Activated T-cell treated with anti-CD3 and anti-CD28 coated beads for 24 hours (primary cell): ENCODE results near the gene AMER1.
A peak's percentile ranks its signal among the peaks of the same experiment; 100 is the strongest.
"Not testable (repeated sequence)": the region's sequence is repeated elsewhere in the genome, so short reads cannot be mapped to it uniquely, and the experiment has no call there.

Experiments used
- DNase-seq: peaks from one replicate; pipeline ENCODE4 v3.0.0-alpha.2; 2020; ENCODE audit warnings: low read depth

AMER1 gene

DNA sequence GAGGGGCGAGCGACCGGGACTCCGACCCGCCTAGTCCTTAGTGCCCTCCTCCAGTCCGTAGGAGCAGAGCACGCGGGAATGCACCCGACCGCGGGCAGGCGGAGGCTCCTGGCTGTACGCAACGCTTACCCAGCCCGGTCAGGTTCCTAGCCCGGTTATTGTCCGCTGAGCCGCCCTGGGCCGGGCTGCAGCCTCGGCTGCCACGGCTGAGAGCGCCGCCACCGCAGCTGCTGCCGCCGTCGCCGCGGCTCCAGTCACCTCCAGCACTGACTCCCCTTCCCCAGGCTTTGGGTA lies at the start of gene AMER1:
Gene AMER1, minus strand, starts transcription at position 268 of the 294 bp plus-strand sequence. CDS start 12,422 bp downstream, outside the sequence.
- no peak for DNase-seq

DNA sequence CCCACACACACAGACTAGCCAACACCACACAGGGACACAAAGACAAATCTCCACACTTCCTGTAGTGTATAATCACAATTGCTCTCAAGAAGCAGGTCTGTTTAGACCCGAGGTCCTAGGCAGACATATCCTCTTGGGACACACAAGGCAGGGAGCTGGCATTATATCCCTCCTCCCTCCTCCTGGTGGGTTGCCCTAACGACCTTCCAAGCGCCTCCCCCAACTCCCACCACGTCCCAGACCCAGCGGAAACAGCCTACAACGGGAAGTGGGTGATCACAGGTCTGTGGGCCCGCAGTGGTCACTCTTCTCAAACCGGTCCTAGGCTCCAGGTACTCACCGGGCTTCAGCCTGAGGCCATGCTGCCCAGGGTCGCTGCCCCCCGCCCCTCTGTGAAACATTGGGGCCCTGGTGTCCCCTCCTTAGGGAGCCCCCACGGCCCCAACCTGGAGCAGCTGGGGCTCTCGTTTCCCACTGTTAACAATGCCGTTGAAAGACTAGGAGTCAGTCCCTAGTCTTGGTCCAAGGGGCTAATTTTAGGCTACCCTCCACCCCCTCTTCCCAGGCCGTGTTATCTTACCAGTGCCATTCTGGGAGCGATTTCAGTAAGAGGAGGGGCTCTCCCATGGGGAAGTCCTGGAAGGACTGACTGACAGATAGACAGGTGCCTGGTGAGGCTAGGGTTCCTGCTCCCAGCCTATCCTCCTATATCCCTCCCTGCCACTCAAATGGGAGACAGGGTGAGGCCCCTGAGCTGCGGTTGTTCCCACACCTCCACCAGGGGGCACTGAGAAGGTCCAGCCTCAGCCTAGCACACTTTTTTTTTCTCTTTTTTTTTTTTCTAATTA lies 24.8 kb upstream of the AMER1 start, which contains the start of gene ASB12:
Gene ASB12, minus strand, starts transcription at position 485 of the 848 bp plus-strand sequence. CDS start 4,957 bp downstream, outside the sequence.
- no peak for DNase-seq

DNA sequence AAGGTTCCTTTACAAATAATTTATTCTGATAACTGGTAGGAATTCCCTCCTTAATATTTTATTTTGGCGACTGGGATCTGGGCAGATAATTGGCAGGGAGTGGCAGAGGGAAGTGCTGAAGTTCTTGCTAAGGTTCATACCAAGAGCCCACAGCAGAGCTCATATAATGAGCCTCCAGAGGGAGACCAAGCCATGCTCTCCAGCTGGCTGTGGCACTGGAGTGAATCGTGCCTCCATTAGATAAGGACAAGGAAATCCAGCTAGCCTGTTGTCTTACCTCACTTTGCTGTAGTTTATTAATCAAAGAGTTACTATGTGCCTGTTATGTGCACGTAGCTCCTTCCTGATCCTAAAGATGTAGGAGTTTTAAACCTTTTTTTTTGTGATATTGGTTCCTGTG lies 23.6 kb upstream of the AMER1 start:
- no peak for DNase-seq

DNA sequence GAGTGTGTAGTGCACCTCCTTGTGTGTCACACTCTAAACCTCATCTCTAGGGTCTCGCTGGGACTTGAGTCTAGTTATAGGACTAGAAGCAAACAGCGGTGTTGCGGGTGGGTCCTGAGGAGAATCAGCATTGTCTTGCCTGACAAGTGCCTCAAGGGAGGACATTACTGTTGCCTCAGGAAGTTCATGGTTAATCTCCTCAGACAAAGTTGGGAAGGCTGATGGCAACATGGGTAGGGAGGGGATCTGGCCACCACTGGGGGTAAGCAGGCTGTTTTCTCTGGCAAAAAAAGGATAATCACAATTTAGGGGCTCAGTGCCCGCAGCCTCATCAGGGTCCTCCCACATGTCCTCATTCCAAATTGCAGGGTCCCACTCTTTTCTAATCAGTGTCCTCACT lies 12.5 kb upstream of the AMER1 start:
- no peak for DNase-seq

DNA sequence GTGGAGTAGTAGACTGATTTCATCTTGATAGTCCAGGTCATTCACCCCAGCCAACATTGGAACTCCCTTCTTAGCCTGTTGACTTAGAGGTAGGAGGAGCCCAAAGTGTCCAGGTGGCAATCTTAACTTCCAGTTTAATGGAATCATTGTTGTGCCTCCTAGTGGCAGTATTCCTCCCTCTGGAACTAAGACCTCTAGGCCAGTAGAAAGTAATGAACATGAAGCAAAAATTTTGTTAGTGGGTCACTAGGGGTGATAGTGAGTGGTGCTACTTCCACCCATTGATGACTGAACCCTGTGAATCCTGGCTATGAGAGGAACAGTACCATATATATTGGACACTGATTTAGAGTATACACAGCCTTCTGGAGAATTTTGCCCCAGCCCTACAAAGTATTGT lies 8.5 kb upstream of the AMER1 start:
- not testable (repeated sequence) for DNase-seq

DNA sequence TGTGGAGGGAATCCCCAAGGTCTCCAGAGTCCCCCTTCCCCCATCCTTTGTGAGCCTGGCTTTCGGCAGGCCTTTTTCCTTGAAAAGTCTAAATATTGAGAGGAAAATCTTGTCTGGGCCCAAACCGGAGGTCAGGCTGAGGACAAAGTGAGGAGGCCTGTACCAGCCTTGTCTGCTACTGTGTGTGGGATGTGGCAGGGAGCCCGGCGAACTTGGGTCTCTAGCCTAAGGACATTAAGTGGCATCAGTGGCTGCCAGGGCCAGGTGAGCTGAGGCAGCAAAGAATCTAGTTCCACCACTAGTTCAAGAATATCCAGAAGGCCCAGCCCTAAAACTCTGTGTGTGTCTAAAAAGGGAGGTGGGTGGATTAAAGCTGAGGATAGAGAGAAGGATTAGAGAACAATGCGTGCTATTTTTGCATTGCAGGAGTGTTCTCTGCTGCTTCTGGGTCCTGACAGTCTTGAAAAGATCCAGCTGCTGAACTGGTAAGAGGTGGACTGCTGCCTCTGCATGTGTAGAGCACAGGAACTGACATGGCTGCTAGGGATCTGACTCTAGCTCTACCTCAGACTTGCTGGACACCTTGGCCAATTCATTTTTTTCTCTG lies 1.2 kb upstream of the AMER1 start:
- no peak for DNase-seq

DNA sequence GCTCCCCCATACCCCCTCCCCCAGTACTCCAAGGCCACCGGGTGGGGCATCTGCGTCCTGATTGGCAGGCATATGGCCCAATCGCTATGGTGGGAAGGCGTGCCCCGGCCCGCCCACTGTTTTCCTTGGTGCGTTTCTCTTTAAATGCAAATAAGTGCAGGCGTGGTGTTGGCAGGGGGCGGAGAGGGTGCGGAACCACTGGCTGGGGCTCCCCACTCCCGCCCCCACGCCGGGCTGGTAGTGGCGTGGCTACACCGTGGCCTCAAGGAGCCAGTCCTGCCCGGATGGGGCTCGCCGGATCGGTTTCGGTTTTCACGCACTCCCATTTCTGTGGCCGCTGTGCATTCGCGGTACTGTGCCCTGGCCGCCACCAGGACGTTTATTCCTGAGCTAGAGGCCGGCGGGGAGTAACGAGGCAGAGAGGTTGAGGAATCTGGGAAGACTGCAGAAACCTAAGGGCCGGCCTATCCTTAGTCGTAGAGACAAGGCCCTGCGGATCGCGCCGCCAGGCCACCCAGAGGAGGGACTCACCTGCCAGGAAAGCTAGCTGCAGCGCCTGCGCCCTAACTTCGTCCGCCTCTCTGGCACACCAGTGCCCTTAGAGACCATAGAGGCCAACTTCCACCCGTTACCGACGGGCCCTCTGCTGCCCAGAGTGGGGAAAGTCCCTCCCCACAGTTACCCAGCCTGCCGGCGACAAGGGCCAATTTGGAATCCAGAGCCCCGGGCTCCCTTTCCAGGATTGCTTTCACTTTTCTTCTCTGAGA lies 410 bp upstream of the AMER1 start:
- DNase-seq = peak; percentile 80

DNA sequence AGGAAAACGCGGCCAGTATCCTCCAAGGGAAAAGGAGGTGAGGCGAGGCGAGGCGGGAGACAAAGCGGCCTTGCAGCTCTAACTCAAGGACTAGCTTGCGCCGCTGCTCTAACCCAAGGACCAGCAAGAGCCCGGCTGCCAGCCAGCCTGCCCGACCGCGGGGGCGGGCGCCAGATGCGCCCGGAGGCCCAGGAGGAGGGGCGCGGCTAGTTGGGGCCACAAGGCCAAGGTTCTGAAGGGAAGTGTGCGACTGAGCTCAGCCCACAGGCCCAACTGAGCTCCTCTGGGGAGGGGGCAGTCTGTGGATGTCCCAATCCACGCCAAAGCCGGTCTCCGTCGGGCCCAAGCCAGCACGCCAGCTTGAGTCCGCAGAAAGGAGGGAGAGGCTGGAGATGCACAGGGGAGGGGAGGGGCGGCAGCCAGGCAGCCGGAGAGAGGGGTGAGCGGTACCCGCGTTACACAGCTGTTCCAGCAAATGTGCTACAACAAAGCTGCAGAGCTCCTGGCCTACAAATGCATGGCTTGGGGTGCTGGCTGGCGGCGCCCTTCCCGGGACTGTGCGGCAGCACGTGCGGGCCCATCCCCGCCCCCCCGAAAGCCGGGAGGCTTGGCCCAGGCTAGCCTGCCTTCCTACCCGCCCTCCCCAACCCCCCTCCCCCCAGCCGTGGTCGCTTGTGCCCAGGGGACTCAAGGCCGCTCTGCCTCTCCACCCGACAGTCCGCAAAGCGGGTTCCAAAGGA lies 637 bp downstream of the AMER1 start:
- peak; percentile 2 for DNase-seq

DNA sequence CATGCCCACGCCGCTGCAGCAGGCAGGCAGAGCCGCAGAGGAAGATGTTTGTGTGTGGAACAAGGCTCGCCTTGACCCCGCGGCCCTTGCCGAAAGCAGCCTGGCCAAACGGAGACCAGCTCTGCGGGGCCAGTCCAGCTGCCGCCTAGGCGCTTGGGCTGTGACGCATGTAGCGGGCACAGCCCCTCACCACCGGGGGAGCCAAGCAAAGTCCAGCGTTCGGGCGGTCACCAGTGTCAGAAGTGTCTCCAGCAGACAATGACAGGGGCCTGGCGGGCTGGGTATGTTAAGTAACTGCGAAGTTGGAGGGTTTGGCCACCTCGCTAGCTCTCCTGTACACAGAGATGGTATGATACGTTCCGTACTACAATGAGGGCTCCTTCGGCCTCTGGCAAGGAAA lies 1.3 kb downstream of the AMER1 start:
- DNase-seq = no peak

DNA sequence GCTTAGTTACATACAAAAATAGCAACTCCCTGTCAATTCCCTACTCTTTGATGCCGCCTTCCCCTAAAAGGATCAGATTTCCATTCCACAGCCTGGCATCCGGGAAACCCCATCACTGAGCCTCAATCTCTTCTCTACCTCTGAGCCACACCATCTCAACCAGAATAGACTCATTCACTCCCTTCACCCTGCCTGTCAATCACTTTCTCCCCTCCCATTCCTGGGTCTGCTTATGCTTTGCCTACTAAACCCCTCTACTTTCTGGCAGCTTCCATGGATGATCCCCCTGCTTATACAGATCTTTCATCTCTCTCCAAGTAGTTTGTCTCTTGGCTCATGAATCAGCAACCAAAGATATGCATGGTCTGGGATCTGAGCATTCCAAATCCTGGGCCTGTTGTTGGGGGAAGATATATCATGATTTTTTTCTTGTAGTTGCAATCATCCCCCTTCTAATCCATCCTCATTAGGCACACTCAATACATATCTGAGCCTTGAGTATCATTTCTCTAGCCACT lies 2.6 kb downstream of the AMER1 start:
- DNase-seq = no peak

DNA sequence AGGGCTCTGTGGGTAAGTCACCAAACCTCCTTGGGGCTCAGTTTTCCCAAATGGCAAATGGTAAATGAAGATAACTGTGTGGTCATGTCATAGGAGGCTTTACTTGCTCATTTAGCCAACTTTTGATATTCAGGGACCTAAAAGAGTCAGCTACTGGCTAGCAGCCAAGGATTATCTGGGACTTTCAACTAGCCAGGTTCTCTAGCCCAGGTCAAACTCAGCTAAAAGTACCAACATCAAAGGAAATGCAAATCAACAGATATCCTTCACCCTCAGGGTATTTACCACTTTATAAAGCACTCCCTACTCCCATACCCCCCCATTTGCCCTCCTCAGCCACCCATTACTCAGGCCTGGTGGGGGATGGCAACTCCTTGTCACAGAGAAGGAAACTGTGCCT lies 7.5 kb downstream of the AMER1 start:
- no peak for DNase-seq

DNA sequence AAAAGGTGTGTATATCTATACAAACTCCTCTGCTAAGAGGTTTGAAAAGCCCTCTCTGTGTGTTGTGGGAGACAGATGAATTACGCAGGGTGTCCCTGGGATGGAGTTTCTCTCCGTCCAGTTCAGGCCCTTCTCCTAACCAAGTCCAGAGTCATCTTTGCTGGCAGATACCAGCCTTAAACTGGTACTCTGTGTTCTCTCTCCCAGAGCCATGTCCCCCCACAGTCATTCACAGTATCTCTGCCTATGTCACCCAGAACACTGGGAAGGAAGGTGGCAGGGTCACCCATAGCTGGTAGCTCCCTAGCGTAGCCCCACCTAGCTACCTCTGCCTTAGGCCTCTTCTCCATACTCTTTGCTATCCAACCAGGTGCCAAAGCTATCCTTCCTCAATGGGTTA lies 8.9 kb downstream of the AMER1 start:
- DNase-seq = no peak

DNA sequence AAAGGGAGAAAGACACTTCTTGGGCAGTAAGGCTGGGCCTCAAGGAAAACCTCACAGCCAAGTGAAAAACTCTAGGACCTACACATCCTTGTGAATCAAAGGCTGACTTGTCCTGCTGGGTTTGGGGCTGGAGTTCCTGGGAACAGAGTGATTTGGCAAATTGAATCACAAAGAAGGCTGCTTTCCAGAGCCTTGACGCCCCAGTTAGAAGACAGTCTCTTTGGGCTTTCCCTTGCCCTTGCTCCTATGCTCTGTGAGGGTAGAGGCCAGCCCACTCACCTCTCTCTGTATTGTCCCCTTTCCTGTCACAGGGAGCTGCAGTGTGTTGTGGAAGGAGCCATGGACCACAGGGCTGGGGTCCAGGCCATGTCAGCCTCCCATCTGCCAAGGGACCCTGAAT lies 9.6 kb downstream of the AMER1 start:
- no peak for DNase-seq

DNA sequence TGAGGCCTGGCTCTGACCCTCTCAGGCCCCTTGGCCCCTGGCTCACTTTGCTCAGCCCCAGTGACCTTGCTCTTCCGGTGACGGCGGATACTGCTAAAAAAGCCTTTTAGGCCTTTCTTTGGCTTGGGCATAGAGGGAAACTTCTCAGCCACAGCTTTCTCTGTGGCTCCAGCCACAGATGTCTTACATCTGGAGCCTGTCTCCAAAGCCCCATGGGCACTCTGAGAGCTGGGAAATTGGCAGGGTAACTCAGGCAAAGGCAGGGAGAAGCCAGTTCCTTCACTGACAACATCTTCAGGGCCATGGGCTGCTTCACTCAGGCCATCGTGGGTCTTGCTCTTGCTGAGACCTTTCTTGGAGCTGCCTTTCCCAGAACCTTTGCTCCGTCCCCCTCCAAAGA lies 12.8 kb downstream of the AMER1 start:
- no peak for DNase-seq

DNA sequence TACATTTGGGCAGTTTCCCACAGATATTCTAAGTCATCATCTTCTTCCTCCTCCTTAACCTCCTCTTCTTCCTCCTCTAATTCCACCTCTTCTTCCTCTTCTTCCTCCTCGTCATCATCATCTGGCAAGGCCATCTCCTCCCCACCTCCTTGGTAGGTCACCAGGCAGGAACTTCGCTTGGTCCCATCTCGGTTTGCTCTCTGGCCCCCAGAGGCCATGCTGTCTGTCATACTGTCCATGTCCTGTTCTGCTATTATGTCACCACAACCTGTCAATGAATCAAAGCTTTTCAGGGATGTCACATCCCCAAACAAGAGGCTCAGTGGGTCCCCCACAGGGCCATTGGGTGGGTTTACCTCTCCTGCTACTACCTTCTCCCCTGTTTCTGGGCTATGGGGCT lies 13.5 kb downstream of the AMER1 start:
- DNase-seq = no peak

DNA sequence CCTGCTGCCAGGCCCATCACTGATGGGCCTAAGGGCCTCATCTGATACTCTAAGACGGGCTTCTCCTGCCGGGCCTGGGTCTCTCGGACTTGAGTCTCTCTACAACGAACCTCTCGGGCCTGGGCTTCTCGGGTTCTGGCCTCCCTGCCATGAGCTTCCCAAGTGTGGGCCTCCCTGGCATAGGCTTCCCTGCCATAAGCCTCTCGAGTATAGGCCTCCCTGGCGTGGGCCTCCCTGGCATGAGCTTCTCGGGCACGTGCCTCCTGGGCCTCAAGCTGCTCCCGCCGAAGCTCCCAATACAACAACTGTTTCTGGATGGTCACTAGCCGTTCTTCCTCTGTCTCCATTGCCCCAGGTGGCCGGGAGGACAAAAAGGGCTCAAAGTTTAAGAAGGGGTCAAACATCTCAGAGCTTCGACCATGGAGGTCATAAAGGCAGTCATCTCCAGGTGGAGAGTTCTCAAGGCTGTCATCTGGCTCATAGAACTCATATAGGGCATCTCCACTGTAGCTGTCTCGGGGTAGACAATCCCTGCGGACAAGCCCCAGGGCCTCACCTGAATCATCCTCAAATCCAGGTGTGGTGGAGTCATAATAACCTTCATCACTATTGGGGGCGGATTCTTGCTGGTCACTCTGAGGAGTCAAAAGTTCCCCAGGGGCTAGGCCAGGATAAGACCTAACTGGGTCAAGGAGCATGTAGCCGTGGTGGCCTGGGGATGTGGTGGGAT lies 14.1 kb downstream of the AMER1 start:
- DNase-seq = no peak

DNA sequence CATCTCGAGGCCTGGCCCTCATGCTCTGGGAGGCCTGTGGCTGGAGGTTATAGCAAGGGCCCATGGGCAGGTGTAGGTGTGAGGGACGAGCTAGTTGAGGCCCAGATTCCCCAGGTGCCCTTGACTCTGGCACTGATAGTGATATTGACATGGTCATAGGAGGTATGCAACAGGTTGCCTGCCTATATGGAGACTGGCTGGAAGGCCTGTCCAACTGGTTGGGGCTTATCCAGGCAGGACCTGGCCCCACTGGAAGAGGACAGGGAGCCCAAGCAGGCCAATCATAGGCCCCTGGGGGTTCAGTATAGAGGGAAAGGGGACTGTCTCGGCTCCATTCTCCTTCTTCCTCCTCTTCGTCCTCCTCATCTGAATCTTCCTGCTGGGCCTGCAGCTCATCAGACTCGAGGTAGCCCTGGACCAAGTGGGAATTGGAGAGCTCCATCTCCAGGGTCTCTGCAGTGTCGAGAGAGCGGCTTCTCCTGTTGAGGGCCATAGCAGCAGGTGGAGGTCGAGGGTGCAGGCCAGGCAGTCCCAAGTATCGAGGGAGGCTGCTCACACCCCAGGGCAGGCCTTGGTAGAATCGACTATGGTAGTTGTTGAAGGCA lies 15.3 kb downstream of the AMER1 start:
- DNase-seq = no peak

DNA sequence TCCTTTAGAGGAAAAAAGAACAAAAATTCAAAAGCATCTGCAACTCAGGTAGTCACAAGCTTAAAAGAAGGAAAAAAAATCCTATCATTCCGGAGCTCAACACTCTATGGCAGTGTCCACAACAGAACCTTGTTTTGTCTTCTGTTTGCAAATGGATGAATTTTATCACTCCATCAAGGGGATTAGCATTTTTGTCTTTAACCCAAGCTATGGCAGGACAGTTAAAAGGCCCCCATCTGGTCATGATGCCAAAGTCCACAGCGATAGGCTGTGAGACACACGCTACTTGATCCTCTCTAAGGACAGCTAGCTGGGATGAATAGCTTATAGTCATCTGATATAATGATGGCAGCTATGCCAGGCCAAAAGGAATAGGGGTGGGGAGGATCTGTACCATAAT lies 16.6 kb downstream of the AMER1 start:
- no peak for DNase-seq

DNA sequence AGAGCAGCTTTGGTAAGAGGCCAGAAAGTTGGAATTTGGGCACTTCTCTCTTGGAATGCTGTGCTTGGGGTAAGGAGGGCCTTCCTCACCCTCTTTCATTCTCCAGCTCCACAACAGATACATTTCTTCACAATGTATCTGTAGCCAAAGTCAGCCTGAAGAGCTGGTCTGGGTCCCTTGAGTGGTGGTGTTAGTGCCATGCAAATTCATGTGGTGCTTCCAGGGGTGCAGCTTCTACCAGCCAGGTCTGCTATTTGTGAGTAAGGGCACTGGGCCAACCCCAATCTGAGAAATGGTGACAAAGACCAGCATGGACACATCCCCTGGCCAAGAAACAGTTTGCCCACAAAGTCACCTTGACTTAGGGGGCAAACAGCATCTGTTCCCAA lies 17.8 kb downstream of the AMER1 start:
- no peak for DNase-seq

DNA sequence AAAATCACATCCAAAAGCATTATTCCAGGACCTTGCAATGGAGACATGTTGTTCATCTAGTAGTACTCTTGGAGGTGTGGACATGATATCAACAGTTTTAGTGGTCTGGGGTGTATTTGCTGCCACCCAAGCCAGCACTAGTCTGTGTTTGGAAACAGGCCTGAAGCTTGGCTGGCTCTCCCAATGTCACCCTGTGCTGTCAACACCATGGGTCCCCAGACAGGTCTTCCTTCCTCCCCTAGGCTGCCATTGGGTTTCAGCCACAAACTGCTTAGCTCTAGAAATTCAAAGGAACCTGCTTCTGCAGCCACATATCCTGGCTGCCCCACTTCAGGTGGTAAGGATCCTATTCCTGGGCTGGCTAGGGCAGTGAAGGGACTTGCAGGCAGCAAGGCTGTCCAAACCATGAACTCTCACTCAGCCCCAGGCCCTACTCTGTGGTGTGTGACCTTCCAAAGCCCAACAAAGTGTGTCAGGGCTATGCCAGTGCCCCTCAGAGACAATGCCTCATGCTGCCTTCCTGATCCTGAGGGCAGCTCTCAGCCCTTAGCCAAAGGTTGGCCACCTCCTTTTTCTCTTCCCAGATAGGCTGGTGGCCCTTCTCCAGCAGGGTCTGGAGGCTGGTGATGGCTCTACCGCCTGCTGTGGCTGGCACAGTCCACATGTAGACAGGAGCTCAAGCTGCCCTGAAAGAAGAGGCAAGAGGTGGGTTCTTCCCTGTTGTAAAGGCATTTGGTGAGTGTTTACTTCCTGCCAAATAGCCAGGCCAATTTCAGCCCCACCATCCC lies 18.3 kb downstream of the AMER1 start:
- no peak for DNase-seq
